ENCODE measurements around the gene ZFYVE28.
"Not testable (repeated sequence)": the region's sequence is repeated elsewhere in the genome, so short reads cannot be mapped to it uniquely, and the experiment has no call there.

ZFYVE28 gene

GRCh38 chr4:2390784-2391421, 27.5 kb downstream of the ZFYVE28 start:
- Mint-ChIP-seq H3K27me3 (no peaks in the 10 kb centered on the region), H3K4me1 (ENCODE audit: low read depth in 2 of 2) (peaks cover 45 to 59% of the 10 kb centered on the region in 2 donors), H3K36me3 (ENCODE audit: insufficient read depth) (peaks cover 51% of the 10 kb centered on the region), H3K4me3 (no peak overlapping the region), H3K27ac (peak overlapping the region; percentile 54 to 87), H3K9me3 (no peaks in the 10 kb centered on the region)
- ATAC-seq (replicated peaks) (no peak), DNase-seq (no peak)

DNA sequence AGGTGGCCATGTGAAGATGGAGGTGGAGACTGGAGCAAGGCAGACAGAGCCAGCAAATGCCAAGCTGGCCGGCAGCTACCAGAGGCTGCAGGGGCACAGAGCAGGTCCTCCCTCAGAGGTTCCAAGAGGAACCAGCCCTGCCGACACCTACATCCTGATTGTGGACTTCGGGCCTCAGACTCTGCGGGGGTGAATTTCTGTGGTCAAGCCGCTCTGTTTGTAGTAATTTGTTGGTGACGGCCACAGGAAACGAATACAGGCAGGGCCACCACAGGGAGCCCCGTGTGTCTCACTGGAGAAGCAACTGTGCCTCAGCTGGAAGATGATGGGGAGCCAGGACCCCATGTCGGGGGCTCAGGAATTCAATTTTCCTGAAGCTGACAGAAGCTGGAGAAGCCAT, 28.3 kb downstream of the ZFYVE28 start:
- Mint-ChIP-seq H3K36me3 (ENCODE audit: insufficient read depth) (peaks cover 45% of the 10 kb centered on the region), H3K4me1 (ENCODE audit: low read depth in 2 of 2) (peaks cover 46 to 63% of the 10 kb centered on the region in 2 donors)

GRCh38 chr4:2389691-2390090, 28.8 kb downstream of the ZFYVE28 start:
- H3K4me1 Mint-ChIP-seq (ENCODE audit: low read depth in 2 of 2): peaks cover 42 to 60% of the 10 kb centered on the region in 2 donors
- H3K9me3 Mint-ChIP-seq: no peaks in the 10 kb centered on the region
- H3K27me3 Mint-ChIP-seq: no peaks in the 10 kb centered on the region
- H3K36me3 Mint-ChIP-seq (ENCODE audit: insufficient read depth): peaks cover 40% of the 10 kb centered on the region
- DNase-seq (no peak), ATAC-seq (replicated peaks) (no peak)
- H3K27ac Mint-ChIP-seq: peak overlapping the region in 1 of 2 donors; percentile 46
- no peak overlapping the region for H3K4me3 Mint-ChIP-seq

More for the DNA sequence above, 28.3 kb downstream of the ZFYVE28 start:
- ATAC-seq (replicated peaks) (no peak), DNase-seq (no peak)
- Mint-ChIP-seq H3K4me3 (no peak overlapping the region), H3K27me3 (no peaks in the 10 kb centered on the region), H3K27ac (no peak overlapping the region), H3K9me3 (no peaks in the 10 kb centered on the region)

DNA sequence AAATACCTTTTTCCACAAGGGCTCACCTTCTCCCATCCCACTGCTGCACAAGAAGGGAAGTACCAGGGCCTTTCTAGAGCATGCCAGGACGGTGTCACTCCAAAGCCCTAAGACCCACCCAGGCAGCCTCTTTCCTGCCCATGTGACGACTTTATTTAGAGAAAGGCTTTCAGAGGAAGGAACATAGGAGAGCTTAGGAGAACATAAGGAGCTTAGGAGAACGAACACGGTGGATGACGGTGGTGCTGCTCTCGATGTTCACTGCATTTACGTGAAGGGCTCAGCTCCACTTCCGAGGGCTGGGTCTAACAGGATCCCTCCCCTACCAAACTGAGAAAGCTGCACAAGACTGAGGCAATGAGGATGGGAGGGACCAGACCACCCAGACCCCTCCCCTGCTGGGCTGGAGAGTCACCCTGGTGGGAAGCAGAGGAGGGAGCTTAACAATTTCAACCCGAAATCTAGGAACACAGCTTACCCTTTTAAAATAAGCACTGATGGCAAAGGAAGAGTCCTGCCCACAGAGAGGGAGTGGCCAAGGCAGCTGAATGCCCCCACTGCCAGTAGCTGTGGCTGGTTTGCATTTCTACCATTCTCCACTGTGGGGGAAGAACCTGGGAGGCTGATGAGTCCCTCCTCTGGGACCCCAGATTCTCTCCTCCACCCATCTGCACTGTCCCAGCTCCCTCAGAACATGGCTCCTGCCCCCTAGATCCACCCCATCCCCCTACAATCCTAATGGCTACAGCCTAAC, 29.8 kb downstream of the ZFYVE28 start:
- ATAC-seq (replicated peaks) (no peak), DNase-seq (no peak)
- no peaks in the 10 kb centered on the region for H3K9me3 Mint-ChIP-seq
- no peaks in the 10 kb centered on the region for H3K27me3 Mint-ChIP-seq
- H3K36me3 Mint-ChIP-seq (ENCODE audit: insufficient read depth): peaks cover 35% of the 10 kb centered on the region
- no peak overlapping the region for H3K4me3 Mint-ChIP-seq
- H3K4me1 Mint-ChIP-seq (ENCODE audit: low read depth in 2 of 2): peaks cover 31 to 60% of the 10 kb centered on the region in 2 donors
- peak overlapping the region; percentile 46 to 66 for H3K27ac Mint-ChIP-seq

DNA sequence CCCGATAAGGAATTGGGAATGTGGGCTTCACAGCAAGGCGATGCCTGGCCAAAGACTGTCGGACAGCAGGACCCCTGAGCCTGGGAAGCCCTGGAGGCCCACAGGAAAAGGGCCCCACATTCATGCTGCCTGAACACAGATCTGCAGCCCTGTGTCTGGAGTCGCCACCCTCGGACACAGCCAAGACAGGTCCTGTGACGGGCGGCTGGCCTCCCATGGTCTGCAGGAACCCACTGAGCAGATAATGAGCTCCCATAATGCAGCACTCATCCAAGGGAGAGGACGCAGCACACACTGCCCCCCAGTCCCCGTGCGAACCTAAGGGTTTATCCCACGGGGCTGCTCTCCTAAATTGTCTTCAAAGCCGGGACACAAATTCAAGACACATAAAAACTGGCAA, 30.6 kb downstream of the ZFYVE28 start:
- peaks cover 31% of the 10 kb centered on the region for H3K36me3 Mint-ChIP-seq (ENCODE audit: insufficient read depth)
- H3K27me3 Mint-ChIP-seq: no peaks in the 10 kb centered on the region
- no peak overlapping the region for H3K4me3 Mint-ChIP-seq
- ATAC-seq (replicated peaks) (no peak), DNase-seq (no peak)
- peak overlapping the region; percentile 49 to 66 for H3K27ac Mint-ChIP-seq
- peaks cover 28 to 57% of the 10 kb centered on the region in 2 donors for H3K4me1 Mint-ChIP-seq (ENCODE audit: low read depth in 2 of 2)
- no peaks in the 10 kb centered on the region for H3K9me3 Mint-ChIP-seq

- Mint-ChIP-seq H3K27ac (peak overlapping the region in 1 of 2 donors; percentile 49), H3K27me3 (no peaks in the 10 kb centered on the region), H3K9me3 (no peaks in the 10 kb centered on the region), H3K4me1 (ENCODE audit: low read depth in 2 of 2) (peaks cover 28 to 52% of the 10 kb centered on the region in 2 donors), H3K4me3 (no peak overlapping the region), H3K36me3 (ENCODE audit: insufficient read depth) (peaks cover 31% of the 10 kb centered on the region)
- DNase-seq (no peak), ATAC-seq (replicated peaks) (no peak)
Observed at GRCh38 chr4:2387218-2387617, 31.2 kb downstream of the ZFYVE28 start.

- Mint-ChIP-seq H3K4me3 (no peak overlapping the region), H3K27ac (no peak overlapping the region), H3K9me3 (no peaks in the 10 kb centered on the region), H3K4me1 (ENCODE audit: low read depth in 2 of 2) (peaks cover 28 to 49% of the 10 kb centered on the region in 2 donors), H3K36me3 (ENCODE audit: insufficient read depth) (peaks cover 31% of the 10 kb centered on the region), H3K27me3 (no peaks in the 10 kb centered on the region)
- DNase-seq (no peak), ATAC-seq (replicated peaks) (no peak)
Observed at GRCh38 chr4:2386717-2387116, 31.7 kb downstream of the ZFYVE28 start.

- Mint-ChIP-seq H3K27me3 (no peaks in the 10 kb centered on the region), H3K36me3 (ENCODE audit: insufficient read depth) (peaks cover 30% of the 10 kb centered on the region), H3K27ac (peak overlapping the region; percentile 25 to 69), H3K4me3 (no peak overlapping the region), H3K9me3 (no peaks in the 10 kb centered on the region), H3K4me1 (ENCODE audit: low read depth in 2 of 2) (peaks cover 27 to 40% of the 10 kb centered on the region in 2 donors)
- DNase-seq (no peak), ATAC-seq (replicated peaks) (no peak)
Observed at GRCh38 chr4:2385516-2385915, 32.9 kb downstream of the ZFYVE28 start.

DNA sequence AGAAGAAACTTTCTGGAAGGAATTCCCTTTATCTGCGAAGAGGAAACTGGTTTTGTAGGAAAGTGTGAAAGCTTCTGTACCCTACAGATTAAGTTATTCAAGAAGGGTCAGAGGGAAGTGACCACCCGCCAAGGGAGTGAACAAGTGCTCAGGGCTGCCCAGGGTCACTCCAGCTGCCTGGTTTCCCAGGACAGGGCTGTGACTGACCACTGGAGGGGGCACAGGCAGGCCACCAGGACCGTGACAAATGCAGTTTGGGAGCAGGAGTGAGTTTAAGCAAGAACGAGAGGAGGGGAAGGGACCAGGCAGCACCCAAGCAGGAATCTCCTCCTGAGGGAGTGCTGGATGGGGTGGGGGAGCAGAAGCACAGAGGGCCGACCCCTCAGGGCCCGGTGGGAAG, 34.2 kb downstream of the ZFYVE28 start:
- no peaks in the 10 kb centered on the region for H3K27me3 Mint-ChIP-seq
- H3K4me1 Mint-ChIP-seq (ENCODE audit: low read depth in 2 of 2): peaks cover 28 to 36% of the 10 kb centered on the region in 2 donors
- H3K27ac Mint-ChIP-seq: peak overlapping the region; percentile 69 to 73
- peaks cover 24% of the 10 kb centered on the region for H3K36me3 Mint-ChIP-seq (ENCODE audit: insufficient read depth)
- no peak for DNase-seq
- no peak overlapping the region for H3K4me3 Mint-ChIP-seq
- no peak for ATAC-seq (replicated peaks)
- no peaks in the 10 kb centered on the region for H3K9me3 Mint-ChIP-seq

GRCh38 chr4:2383760-2384159, 34.7 kb downstream of the ZFYVE28 start:
- H3K36me3 Mint-ChIP-seq (ENCODE audit: insufficient read depth): peaks cover 24% of the 10 kb centered on the region
- peak overlapping the region; percentile 69 to 73 for H3K27ac Mint-ChIP-seq
- H3K27me3 Mint-ChIP-seq: no peaks in the 10 kb centered on the region
- H3K4me3 Mint-ChIP-seq: no peak overlapping the region
- ATAC-seq (replicated peaks) (no peak), DNase-seq (no peak)
- peaks cover 23 to 32% of the 10 kb centered on the region in 2 donors for H3K4me1 Mint-ChIP-seq (ENCODE audit: low read depth in 2 of 2)
- H3K9me3 Mint-ChIP-seq: no peaks in the 10 kb centered on the region

DNA sequence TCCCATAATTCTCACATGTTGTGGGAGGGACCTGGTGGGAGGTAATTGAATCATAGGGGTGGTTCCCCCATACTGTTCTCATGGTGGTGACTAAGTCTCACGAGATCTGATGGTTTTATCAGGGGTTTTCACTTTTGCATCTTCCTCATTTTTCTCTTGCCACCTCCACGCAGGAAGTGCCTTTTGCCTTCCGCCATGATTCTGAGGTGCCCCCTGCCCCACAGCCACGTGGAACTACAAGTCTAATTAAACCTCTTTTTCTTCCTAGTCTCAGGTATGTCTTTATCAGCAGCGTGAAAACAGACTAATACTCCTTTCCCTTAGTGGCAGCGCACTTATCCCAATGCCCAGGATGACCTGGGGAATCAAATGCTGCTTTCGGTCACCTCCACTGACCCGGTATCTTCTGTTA, 35.2 kb downstream of the ZFYVE28 start:
- not testable (repeated sequence) for ATAC-seq (replicated peaks); DNase-seq

GRCh38 chr4:2382769-2383202, 35.7 kb downstream of the ZFYVE28 start:
- not testable (repeated sequence) for H3K27me3 Mint-ChIP-seq; H3K4me3 Mint-ChIP-seq; ATAC-seq (replicated peaks); H3K9me3 Mint-ChIP-seq; DNase-seq
- Mint-ChIP-seq H3K36me3 (ENCODE audit: insufficient read depth) (peaks cover 16% of the 10 kb centered on the region), H3K27ac (peak overlapping the region in 1 of 2 donors; percentile 2), H3K4me1 (ENCODE audit: low read depth in 2 of 2) (peaks cover 22 to 26% of the 10 kb centered on the region in 2 donors)

More for the DNA sequence above, 35.2 kb downstream of the ZFYVE28 start:
- H3K4me1 Mint-ChIP-seq (ENCODE audit: low read depth in 2 of 2): peaks cover 22 to 26% of the 10 kb centered on the region in 2 donors
- H3K36me3 Mint-ChIP-seq (ENCODE audit: insufficient read depth): peaks cover 21% of the 10 kb centered on the region
- not testable (repeated sequence) for H3K4me3 Mint-ChIP-seq, H3K27me3 Mint-ChIP-seq, H3K9me3 Mint-ChIP-seq
- H3K27ac Mint-ChIP-seq: peak overlapping the region in 1 of 2 donors; percentile 56

DNA sequence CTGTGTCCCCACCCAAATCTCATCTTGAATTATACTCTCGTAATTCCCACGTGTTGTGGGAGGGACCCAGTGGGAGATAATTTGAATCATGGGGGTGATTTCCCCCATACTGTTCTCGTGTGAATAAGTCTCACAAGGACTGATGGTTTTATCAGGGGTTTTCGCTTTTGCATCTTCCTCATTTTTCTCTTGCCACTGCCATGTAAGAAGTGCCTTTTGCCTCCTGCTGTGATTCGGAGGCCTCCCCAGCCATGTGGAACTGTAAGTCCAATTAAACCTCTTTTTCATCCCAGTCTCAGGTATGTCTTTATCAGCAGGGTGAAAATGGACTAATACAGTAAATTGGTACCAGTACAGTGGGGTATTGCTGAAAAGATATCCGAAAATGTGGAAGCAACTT, 37.9 kb downstream of the ZFYVE28 start:
- not testable (repeated sequence) for H3K27me3 Mint-ChIP-seq; ATAC-seq (replicated peaks); H3K4me3 Mint-ChIP-seq; H3K9me3 Mint-ChIP-seq; DNase-seq
- H3K27ac Mint-ChIP-seq: peak overlapping the region in 1 of 2 donors; percentile 41
- H3K36me3 Mint-ChIP-seq (ENCODE audit: insufficient read depth): peaks cover 14% of the 10 kb centered on the region
- peaks cover 22 to 28% of the 10 kb centered on the region in 2 donors for H3K4me1 Mint-ChIP-seq (ENCODE audit: low read depth in 2 of 2)

DNA sequence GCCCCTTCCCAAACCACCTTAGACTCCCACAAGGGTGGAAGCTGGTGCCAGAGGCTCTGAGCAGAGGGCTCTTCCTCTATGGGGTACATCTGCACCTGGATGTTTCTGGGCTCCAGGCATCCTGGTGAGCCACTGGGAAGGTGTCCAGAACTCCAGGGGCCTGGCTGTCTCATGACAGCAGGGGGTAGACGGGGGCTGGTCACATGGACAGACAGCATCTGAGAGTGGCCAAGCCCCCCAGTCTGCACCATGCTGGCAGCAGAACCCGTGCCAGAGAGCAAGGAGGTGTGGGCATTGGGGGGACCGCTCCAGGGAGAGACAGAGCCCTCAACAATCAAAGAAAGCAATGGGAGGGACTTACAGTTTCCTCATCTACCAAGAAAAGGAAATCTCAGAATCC, 39.5 kb downstream of the ZFYVE28 start:
- peaks cover 17% of the 10 kb centered on the region for H3K36me3 Mint-ChIP-seq (ENCODE audit: insufficient read depth)
- H3K27ac Mint-ChIP-seq: peak overlapping the region; percentile 1 to 52
- DNase-seq: no peak
- peaks cover 24 to 26% of the 10 kb centered on the region in 2 donors for H3K4me1 Mint-ChIP-seq (ENCODE audit: low read depth in 2 of 2)
- H3K9me3 Mint-ChIP-seq: no peaks in the 10 kb centered on the region
- H3K27me3 Mint-ChIP-seq: no peaks in the 10 kb centered on the region
- no peak overlapping the region for H3K4me3 Mint-ChIP-seq
- no peak for ATAC-seq (replicated peaks)
